Measurements from ENCODE around the gene SOX6.
"Not testable (repeated sequence)": the region's sequence is repeated elsewhere in the genome, so short reads cannot be mapped to it uniquely, and the experiment has no call there.

SOX6 gene

DNA sequence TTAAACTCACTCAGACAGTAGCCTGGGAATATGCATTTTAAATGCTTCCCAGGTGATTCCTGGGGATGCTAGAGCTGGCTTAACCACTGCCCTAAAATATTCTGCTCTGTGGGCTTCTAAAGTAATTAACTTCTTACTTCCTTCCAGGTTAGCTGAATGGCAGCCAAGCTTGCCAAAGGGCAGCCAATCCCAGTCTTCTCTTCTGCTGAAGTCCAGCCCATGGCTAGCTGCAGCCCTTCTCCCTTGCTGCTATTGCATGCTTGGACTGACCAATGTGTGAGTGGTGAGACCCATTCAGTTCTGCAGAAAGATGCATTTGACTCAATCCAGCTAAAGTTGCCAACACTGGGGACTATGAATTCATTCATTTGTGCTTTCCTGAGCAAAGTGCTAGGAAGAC, 411.9 kb downstream of the SOX6 start:
- no peak for DNase-seq

DNA sequence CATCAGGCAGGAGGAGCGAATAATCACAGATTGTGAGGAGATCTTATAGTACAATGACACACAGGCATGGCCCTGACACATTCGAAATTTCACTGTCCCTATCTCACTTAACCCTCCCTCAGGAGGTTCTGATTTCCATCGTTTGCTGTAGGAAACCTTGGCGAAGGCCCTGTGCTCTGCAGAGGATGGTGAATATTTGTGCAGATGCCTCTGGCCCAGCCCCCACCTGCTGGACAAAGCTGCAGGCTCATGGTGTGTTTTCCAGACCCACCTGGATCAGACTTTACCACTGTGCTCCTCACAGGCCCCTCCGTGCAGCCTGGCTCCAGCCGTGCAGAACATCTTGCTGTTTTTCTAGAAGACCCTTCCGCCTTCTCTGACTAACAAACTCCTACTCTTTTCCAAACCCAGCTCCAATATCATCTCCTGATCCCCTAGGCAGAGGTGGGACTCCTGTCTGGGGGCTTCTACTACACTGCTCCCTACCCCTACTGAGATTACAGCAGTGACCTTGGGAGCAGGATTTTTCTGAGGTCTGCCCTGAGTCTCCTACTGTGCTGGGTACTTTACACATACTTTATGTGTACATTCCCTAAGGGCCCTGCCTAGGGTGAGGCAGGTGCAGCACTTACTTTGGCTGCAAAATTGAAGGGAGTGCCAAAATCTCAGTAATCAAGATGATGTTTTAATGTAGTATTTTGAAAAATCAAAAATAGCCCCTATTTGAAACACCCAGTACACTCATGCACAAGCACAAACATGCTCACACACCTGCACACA, 412.7 kb downstream of the SOX6 start:
- DNase-seq, result no peak

DNA sequence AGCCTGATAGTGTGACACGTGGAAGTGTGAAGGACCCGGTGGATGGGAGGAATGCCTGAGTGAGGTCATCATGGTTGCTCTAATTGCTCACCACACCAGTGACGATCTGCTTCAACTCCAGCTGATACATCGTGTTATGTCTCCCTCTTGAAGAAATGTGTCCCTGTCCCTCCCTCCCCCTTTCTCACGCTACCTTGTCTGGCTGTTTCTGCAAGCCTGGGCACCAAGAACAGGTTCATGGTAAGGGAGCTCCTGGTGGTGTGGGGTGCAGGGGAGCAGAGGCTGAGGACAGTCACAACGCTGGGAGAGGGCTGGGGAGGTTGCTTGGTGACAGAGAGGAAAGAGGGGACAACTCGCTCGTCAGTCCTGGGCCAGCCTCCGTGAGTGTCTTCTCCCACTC, 413.4 kb downstream of the SOX6 start:
- DNase-seq, result no peak

DNA sequence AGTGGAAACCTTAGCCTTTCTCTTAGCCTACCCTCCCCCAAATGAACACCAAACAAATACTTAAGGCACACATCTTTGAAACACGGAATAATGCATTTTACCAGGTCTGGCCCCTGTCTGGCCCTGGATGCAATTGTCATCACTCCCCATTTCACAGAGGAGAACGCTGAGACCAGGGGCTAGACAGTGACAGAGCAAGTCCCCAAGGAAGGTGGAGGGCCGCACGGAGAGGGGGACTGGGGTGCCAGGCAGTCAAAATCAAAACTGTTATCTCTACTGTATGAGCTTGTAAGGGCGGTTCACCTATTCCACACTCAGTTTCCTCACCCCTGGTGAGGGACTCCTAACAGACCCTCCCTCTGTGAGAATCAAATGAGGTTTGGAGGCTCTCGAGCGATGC, 414.2 kb downstream of the SOX6 start:
- no peak for DNase-seq

DNA sequence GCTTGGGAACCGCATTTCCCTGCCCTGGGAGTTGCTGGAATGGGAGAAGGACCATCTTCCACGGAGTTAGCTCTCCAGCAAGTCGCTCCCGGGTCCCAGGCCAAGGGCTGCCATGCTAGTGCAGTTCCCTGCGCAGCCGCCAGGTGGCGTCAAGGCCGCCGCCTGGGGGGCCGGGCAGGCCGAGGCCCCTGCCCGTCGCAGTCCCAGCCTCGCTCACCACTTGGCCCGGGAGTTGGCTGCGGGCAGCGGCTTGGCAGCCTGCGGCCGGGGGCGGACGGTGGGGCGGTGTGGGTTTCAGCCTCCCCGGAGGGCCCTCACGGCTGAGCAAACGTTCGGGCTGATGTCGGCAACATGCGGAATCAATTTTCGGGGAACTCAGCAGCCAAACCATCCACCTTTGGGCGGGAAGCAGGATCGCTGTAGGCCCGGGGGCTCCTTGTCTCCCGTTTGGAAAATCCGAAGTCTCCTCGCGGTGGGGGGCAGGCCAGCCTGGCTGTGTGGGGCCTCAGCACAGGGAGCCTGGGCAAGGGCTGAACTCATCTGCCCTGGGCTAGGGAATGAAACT, 415.1 kb downstream of the SOX6 start:
- no peak for DNase-seq

DNA sequence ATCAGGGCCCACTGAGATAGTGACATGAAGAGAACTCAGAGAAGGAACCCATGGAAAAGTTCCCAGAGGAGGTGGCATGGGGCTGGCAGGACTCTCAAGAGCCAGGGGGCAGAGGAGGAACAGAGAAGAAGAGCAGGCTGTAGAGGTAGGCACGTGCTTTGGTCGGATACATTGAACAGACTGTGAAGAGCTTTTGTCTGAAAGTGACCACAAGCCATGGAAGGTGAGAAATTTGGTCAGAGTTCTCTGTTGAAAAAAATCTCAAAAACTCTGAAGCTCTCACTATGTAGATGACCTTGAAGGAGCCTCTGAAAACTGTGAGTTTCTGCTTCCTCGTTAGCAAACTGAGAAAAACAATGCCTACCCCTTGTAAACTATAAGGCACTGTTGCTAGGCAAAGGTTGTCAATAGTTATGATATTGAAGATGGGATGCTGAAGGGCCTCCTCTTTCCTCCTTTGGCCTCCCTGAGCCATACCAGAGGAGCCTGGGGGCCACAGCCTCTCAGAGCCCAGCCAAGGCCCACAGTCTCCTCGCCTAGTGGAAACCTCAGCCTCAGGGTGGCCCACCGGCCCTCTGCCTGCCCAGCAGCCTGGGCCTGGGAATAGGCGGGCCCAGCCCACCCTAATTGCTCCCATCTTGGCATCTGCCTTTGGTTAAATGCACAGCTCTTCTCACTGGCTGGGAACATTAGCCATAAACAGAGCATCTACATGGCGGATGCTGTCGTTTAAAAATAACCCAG, 415.7 kb downstream of the SOX6 start:
- DNase-seq, result no peak

DNA sequence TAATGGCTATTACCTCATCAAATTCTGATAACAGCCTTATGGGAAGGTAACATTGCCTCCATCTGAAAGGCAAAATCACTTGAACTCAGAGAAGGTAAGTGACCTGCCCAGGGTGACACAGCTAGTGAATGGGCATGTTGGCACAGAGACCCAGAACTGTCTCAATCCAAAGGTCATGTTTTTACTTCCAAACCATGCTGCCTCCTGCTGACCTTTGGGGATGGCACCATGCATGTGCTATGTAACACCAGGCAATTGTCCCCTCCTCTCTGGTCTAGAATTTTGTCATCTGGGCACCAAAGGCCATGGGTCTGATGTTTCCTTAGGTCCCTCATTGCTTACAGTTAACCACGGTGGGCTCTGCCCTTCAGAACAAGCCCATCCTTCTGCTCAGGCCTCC, 417.4 kb downstream of the SOX6 start:
- DNase-seq, result no peak

DNA sequence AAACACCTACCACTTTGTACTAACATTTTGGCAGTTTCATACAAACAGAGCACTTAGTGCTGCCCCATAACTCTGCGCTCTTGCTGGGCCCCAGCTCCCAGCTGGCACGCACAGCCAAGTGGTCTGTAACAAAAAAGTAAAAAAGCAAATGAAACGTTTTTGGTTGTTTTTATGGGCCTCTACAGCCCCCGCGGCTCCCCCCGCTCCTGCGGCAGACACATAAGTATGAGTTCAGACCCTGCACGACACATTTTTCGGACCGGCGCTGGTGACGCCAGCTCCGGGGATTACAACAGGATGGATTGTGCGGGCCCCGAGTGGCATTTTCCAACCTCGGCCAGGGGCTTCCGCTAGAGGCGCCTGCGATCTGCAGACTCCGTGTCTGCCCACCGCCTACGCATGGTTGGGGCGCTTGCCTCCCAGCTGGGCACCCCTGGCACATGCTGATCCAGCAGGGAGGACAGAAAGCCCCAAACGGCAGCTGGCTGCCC, 418.2 kb downstream of the SOX6 start:
- no peak for DNase-seq

DNA sequence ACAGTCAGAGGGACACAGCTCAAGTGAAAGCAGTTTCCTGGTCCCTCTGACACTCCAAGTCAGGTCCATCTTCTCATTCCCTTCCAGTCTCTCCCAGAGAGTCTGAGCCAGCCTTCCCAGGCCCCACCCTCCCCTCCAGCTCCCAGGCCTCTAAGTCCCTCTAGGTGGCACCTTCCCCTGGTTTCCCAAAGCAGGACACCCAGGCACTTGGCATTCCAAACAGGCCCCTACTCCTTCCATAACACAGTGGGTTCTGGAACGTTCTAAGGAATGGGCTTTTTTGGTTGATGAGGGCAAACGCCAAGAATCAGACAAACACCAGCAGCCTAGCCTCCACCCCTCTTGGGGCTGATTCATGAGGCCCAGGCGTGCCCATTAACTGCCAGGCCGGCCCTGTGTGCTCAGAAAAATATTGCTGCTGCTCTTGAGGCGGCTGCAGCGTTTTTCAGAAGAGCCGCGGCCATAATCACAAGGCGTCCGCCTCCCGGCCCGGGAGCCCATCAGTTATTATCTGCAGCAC, 418.7 kb downstream of the SOX6 start:
- DNase-seq, result no peak

DNA sequence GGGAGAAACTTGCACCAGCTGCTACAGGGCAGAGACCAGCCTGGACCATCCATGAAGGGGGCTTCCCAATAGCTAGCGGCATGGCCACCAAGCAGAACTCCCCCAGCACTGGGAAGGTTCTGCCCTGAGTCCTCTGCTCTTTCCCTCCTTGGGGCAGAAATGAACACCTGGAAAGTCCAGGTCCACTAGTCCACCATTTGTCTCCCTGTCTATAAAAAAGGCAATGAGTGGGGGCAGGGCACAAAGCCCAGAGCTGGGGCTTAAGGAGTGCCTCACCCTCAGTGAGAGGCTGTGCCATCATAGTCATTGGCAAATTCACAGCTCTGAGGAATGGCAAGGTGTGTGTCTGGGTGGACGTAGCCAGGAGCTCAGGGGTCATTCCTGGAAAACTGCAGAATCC, 420.3 kb downstream of the SOX6 start:
- no peak for DNase-seq

DNA sequence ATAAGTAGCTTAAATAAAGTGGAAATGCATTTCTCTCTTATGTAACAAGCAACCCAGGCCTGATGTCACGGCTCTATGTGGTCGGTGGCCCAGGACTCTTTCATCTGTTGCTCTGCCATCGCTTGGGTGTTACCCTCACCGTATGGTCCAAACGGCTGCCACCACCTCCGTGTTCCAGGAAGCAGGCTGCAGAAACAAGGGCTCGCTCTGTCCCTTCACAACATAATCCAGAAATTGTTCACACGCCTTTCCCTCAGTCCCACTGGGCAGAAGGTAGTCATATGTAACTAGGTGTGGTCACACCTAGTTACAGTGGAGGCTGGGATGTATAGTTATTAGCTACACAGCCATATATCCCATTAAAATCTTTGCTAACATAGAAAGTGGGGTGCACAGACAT, 421.0 kb downstream of the SOX6 start:
- no peak for DNase-seq

DNA sequence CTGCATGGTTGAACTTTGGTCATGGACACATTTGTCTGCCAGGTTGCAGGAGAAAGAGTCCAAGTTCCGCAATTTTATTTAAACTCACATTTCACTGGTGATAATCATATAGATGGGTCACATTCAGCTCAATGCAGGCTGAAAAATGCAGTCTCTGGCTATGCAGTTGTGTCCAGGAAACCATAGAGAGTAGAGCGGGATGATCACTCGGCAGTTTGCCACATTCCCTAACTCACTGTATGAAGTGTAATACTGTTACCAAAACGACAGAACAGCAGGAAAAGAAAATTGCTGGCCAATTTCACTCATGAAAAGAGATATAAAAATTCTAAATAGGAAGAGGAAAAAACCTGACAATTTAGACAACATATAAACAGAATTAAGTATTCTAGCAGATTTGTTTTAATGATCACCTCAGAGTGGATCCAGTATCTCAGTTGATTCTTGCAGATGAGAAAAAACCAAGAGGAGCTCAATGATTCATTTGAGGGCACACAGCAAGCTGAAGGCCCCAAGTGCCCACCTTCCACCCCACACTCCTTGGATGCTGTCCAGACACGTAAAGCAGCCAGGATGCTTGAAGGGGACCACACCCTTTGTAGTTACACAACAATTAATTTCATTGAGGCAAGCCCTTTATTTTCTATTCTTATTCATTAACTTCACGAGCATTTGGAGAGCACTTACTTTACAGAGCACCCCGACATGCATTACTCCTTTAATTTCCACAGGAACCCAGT, 422.3 kb downstream of the SOX6 start:
- DNase-seq, result no peak

DNA sequence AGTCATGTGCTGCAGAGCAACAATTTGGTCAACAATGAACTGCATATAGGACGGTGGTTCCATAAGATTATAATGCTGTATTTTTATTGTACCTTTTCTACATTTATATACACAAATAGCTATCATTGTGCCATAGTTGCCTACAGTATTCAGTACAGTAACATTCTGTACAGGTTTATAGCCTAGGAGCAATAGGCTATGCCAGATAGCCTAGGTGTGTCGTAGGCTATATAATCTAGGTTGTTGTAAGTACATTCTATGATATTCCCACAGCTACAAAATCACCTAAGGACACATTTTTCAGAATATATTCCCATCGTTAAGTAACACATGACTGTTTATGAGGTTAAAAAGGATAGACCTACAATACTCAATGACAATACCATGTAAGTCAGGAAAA, 423.9 kb downstream of the SOX6 start:
- DNase-seq, result no peak

DNA sequence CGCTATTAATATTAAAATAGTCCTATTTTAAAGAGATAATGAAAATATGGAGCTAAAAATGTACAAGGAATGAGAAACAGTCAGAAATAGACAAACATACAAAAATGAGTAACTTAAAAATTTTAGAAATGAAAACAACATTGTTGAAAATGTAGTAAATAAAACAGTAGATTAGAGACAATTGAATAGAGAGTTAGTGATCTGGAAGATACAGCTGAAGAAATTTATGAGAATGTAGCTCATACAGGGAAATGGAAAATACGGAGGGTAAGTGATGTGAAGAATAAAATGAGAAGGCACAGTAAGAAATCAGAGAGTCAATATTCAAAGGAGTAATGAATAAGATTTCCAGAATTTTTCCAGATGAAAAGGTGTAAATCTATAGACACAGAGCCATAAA, 424.8 kb downstream of the SOX6 start:
- no peak for DNase-seq

DNA sequence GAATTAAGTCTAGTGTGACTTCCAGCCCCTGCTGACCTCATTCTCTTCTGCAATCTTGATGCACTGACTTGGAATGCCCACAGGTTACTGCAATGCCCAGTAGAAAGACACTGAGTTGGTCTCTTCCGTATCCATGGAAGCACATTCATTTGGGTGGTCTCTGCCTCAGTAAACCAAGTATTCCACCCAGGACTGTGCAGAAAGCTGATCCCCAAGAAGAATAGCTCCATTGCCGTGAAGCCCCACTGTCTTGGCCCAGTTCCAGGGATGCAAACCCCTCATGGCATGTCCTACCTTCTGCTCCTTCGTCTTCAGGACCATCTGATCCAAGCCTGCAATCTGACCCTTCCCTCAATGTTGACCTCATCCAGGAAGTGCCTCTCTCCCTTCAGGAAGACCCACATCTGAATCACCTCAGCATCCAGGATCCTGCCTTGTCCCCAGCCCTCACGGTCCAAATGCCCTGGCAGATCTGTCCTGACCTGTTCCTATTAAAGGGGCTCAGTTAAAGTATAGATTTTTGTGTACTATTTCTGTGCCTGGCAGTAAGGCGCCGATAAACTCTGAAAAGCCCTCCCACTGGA, 425.8 kb downstream of the SOX6 start:
- DNase-seq, result no peak

DNA sequence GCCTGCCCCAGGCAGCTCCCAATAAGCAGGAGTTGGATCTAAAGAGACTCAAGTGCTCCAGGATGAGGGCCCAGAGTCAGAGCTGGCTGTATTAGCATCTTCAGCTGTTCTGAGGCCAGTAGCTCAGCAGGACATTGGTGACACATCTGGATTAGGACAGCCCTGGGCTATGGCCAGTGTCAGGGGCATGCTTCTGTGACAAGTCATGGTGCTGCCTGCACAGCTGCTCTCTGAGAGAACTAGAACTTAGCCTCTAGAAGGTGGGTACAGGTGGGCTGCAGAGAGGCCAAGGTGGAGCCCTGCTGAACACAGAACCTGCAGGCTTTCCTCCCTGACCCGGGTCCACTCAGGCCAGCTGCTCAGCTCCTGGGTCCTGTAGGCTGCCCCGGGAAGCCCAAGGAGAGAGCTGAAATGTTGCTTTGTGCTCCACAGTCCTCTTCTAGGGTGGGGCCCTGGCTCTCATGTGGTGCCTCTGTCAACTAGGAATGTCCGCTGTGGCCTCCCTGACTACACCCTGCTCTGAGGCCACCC, 426.9 kb downstream of the SOX6 start:
- no peak for DNase-seq

DNA sequence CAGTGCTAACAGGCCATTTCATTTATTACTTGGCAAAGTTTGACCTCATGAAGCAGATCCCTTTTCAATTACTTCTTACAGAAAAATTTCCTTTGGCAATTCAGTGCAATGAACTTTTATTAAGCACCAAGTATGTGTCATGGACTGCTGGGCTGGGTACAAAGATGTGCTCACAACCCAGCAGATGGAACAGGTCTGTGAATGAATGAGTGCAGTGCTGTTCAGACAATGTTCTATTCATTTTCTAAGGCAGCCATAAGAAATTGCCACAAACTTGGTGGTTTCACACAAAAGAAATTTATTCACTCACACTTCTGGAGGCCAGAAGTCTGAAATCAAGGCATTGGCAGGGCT, 428.5 kb downstream of the SOX6 start:
- DNase-seq, result no peak

DNA sequence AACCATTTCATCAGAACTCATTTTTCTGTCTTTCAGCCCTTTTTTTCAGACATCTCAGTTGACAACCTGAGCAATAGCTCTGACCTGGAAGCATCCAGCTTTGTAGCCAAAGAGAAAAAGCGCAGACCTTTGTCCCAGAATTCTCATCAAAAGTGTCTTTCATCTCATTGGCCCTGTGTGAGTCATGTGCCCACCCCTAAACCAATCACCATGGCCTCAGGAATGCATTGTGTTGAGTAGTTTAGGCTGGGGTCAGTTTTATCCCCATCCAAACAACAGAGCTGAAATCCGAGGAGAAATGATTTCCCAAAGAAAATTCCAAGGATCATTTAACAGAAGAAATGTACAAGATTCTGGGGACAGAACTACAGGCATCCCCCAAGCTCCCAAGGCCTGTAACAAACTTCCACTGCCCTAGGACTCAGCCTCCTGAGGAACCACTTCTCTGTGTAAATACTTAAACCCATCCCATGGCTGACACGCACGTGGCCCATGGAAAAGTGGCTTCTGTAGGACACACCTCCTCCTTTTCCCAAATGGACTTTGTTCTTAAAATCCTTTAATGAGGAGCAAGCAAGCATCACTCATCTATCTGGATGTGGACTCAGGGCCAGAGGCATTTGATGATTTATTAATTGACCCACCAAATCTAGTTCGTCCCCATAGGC, 429.0 kb downstream of the SOX6 start:
- DNase-seq, result no peak

DNA sequence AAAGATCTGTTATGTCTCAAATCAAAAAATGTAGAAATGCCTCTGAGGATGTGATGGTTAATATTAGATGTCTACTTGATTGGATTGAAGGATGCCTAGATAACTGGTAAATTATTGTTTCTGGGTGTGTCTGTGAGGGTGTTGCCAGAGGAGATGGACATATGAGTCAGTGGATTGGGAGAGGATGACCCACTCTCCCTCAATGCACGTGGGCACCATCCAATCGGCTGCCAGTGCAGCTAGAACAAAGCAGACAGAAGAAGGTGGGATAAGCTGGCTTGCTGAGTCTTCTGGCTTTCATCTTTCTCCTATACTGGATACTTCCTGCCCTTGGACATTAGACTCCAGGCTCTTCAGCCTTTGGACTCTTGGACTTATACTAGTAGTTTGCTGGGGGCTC, 430.3 kb downstream of the SOX6 start:
- DNase-seq, result no peak

DNA sequence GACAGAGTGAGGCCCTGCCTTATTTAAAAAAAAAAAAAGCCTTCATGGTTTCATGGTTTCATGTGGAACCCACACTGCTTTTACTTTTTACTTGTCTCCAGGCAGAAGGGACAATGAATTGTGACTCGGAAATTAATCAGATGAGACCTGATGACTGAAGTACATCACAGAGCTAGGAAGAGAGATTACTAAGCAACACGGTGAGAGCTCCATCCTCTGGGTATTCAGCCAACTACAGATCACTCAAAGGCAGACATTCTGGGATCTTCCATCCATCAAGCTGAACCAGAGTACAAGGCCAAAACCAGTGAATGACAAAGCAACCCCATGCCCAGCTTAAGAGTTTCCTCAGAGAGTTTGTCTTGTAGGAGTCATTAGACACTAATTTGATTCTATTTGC, 433.2 kb downstream of the SOX6 start:
- DNase-seq, result no peak

DNA sequence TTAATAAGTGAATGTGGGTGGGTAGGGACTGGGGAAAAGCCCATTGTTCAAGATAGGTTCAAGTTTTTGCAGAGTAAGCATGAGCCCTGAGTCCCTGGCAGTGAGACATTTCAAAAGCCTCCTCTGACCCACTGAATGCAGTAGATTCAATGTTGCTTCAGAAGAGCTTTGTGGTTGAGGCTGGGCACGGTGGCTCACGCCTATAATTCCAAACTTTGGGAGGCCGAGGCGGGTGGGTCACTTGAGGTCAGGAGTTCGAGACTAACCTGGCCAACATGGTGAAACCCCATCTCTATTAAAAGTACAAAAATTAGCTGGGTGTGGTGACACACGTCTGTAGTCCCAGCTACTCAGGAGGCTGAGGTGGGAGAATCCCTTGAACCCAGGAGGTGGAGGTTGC, 433.6 kb downstream of the SOX6 start:
- not testable (repeated sequence) for DNase-seq

Measured in KG1 (cell line).